HEK293 (cell line): ENCODE data around the gene CSTF1.

ENCODE experiments used
- CTCF ChIA-PET: fragments of 350-600 bp; formaldehyde crosslinking; extraction: SDS; loops from one replicate; lab custom pipeline; 2021; ENCODE audit warnings: antibody characterized with exemption; lab: Yijun Ruan, JAX
- POLR2A ChIA-PET: fragments of 300-600 bp; formaldehyde crosslinking; extraction: SDS; loops from one replicate; lab custom pipeline; 2020; ENCODE audit warnings: antibody characterized with exemption, inconsistent platforms; lab: Yijun Ruan, JAX
- H3K27ac ChIP-seq: fragments of 200-500 bp; sonication (Bioruptor generic); 2 replicates; pipeline ENCODE4 v1.5.1; 2014; ENCODE audit warnings: low read depth, low read length, control low read depth, inconsistent platforms; ENCODE audit errors: extremely low read depth
- H3K36me3 ChIP-seq, 2 experiments: fragments of 200-500 bp in 1 of 2; sonication (Bioruptor generic) in 1 of 2; 1 replicate in 1 of 2; 2 replicates in 1 of 2; pipeline ENCODE4 v1.5.1; 2014 to 2017; ENCODE audit warnings: inconsistent platforms in 2 of 2, low read length in 2 of 2; ENCODE audit not compliant: control insufficient read depth in 2 of 2, insufficient read depth in 1 of 2
- H3K4me1 ChIP-seq: fragments of 200-500 bp; sonication (Bioruptor generic); 2 replicates; pipeline ENCODE4 v1.5.1; 2014; ENCODE audit warnings: mild to moderate bottlenecking, low read length, inconsistent platforms; ENCODE audit not compliant: control insufficient read depth, insufficient read depth
- H3K4me3 ChIP-seq: 2 replicates; pipeline ENCODE4 v1.5.1; 2011; ENCODE audit warnings: low read depth, mild to moderate bottlenecking, control low read depth, low read length, moderate library complexity
- H3K9me3 ChIP-seq: fragments of 200-500 bp; sonication (Bioruptor generic); 2 replicates; pipeline ENCODE4 v1.5.1; 2014; ENCODE audit warnings: low read depth, low read length, inconsistent platforms; ENCODE audit not compliant: control insufficient read depth, insufficient read depth
- GFI1B ChIP-seq: fragments of 450-650 bp; formaldehyde crosslinking; IDR thresholded peaks from 2 replicates; pipeline ENCODE4 v1.5.1; 2016; ENCODE audit warnings: missing biosample characterization, missing genetic modification characterization
- KLF10 ChIP-seq: fragments of 450-650 bp; IDR thresholded peaks from 2 replicates; pipeline ENCODE4 v1.5.1; 2018; ENCODE audit warnings: missing biosample characterization, mild to moderate bottlenecking, missing genetic modification characterization
- PATZ1 ChIP-seq: fragments of 450-650 bp; formaldehyde crosslinking; IDR thresholded peaks from 2 replicates; pipeline ENCODE4 v1.5.1; 2016; ENCODE audit warnings: missing biosample characterization, missing genetic modification characterization
- PBX3 ChIP-seq: sonication (generic); formaldehyde crosslinking; IDR thresholded peaks from 2 replicates; pipeline ENCODE4 v1.8.1; 2022; ENCODE audit warnings: mild to moderate bottlenecking, moderate library complexity, missing genetic modification reagents
- SCRT2 ChIP-seq: fragments of 450-650 bp; formaldehyde crosslinking; IDR thresholded peaks from 2 replicates; pipeline ENCODE4 v1.5.1; 2016; ENCODE audit warnings: missing biosample characterization, missing genetic modification characterization
- SETDB1 ChIP-seq: IDR thresholded peaks from one replicate; pipeline ENCODE4 v1.6.1; 2017; ENCODE audit warnings: mild to moderate bottlenecking, low read length, moderate library complexity, mixed read lengths; ENCODE audit not compliant: insufficient read length
- ZBTB48 ChIP-seq: fragments of 450-650 bp; formaldehyde crosslinking; IDR thresholded peaks from 2 replicates; pipeline ENCODE4 v1.5.1; 2016; ENCODE audit warnings: missing biosample characterization, missing genetic modification characterization
- ZIC2 ChIP-seq: fragments of 450-650 bp; formaldehyde crosslinking; IDR thresholded peaks from 2 replicates; pipeline ENCODE4 v1.5.1; 2016; ENCODE audit warnings: missing biosample characterization, missing genetic modification characterization
- ZNF132 ChIP-seq: fragments of 450-650 bp; formaldehyde crosslinking; IDR thresholded peaks from 2 replicates; pipeline ENCODE4 v1.5.1; 2017; ENCODE audit warnings: missing biosample characterization, missing genetic modification characterization, borderline replicate concordance
- ZNF175 ChIP-seq: fragments of 450-650 bp; formaldehyde crosslinking; IDR thresholded peaks from 2 replicates; pipeline ENCODE4 v1.5.1; 2016; ENCODE audit warnings: missing biosample characterization, missing genetic modification characterization
- ZNF23 ChIP-seq: fragments of 450-650 bp; formaldehyde crosslinking; IDR thresholded peaks from 2 replicates; pipeline ENCODE4 v1.5.1; 2016; ENCODE audit warnings: missing biosample characterization, missing genetic modification characterization, borderline replicate concordance
- ZNF610 ChIP-seq: fragments of 450-650 bp; formaldehyde crosslinking; IDR thresholded peaks from 2 replicates; pipeline ENCODE4 v1.5.1; 2016; ENCODE audit warnings: missing biosample characterization, missing genetic modification characterization, borderline replicate concordance
- ZNF707 ChIP-seq: fragments of 450-650 bp; formaldehyde crosslinking; IDR thresholded peaks from 2 replicates; pipeline ENCODE4 v1.5.1; 2016; ENCODE audit warnings: missing biosample characterization, missing genetic modification characterization
- ZNF777 ChIP-seq: fragments of 450-650 bp; formaldehyde crosslinking; IDR thresholded peaks from 2 replicates; pipeline ENCODE4 v1.5.1; 2017; ENCODE audit warnings: missing biosample characterization, missing genetic modification characterization, borderline replicate concordance
- TF ChIP-seq, protein P1 (sequence below): fragments of 450-650 bp; formaldehyde crosslinking; IDR thresholded peaks from 2 replicates; pipeline ENCODE4 v1.5.1; 2016; ENCODE audit warnings: missing biosample characterization, missing genetic modification characterization
- TF ChIP-seq, protein P2 (sequence below): fragments of 450-650 bp; formaldehyde crosslinking; IDR thresholded peaks from 2 replicates; pipeline ENCODE4 v1.5.1; 2016; ENCODE audit warnings: missing biosample characterization, missing genetic modification characterization, low read depth
- TF ChIP-seq, protein P3 (sequence below): fragments of 450-650 bp; formaldehyde crosslinking; IDR thresholded peaks from 2 replicates; pipeline ENCODE4 v1.5.1; 2016; ENCODE audit warnings: missing biosample characterization, missing genetic modification characterization

CSTF1 gene

GRCh38 chr20:56386219-56386618, 6.2 kb upstream of the CSTF1 start:
- CTCF ChIA-PET = no interaction called here
- H3K4me1 ChIP-seq = peaks cover 4% of the 10 kb centered on the region; the same call in 1 of the 2 replicates

DNA sequence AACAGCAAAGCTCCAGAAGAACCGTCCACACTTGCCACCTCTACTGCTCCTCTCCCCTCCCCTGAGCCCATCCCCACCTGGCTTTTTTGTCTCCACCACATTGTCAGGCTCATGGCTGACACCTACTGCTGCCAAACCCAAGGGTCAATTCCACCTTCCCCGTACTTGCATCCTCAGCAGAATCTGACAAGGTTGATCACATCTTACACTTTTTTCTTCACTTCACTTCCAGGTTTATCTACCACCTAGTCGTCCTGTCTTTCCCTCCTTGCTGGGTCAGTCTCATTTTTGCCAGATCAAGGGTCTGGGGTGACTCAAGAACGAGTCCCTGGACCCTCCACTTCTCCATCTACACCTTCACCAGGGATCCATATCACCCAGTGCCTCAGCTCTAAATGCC, 3.6 kb upstream of the CSTF1 start:
- H3K36me3 ChIP-seq = peaks cover 32 to 74% of the 10 kb centered on the region in 2 experiments
- CTCF ChIA-PET = no interaction called here
- H3K4me1 ChIP-seq = peaks cover 4% of the 10 kb centered on the region; the same call in 1 of the 2 replicates
- H3K4me3 ChIP-seq = no peak overlapping the region
- no peak overlapping the region for H3K27ac ChIP-seq
- POLR2A ChIA-PET = interaction anchor here (1.5 kb wide), 1 partner anchor 30 kb away, joined by 3 read pairs; the partner anchor contains the start of gene FAM210B
- no peaks in the 10 kb centered on the region for H3K9me3 ChIP-seq
- TF ChIP-seq, protein P1, sequence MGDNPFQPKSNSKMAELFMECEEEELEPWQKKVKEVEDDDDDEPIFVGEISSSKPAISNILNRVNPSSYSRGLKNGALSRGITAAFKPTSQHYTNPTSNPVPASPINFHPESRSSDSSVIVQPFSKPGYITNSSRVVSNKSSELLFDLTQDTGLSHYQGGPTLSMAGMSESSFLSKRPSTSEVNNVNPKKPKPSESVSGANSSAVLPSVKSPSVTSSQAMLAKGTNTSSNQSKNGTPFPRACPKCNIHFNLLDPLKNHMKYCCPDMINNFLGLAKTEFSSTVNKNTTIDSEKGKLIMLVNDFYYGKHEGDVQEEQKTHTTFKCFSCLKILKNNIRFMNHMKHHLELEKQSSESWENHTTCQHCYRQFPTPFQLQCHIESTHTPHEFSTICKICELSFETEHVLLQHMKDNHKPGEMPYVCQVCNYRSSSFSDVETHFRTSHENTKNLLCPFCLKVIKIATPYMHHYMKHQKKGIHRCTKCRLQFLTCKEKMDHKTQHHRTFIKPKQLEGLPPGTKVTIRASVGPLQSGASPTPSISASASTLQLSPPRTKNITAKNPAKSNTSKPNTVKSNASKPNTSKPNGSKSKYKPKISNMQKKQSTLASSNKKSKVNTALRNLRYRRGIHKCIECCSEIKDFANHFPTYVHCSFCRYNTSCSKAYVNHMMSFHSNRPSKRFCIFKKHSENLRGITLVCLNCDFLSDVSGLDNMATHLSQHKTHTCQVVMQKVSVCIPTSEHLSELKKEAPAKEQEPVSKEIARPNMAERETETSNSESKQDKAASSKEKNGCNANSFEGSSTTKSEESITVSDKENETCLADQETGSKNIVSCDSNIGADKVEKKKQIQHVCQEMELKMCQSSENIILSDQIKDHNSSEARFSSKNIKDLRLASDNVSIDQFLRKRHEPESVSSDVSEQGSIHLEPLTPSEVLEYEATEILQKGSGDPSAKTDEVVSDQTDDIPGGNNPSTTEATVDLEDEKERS (tag by site-specific recombination) = no peak
- TF ChIP-seq GFI1B (no peak), ZIC2 (no peak), SCRT2 (tag by site-specific recombination) (no peak), ZNF23 (tag by site-specific recombination) (no peak), PATZ1 (tag by site-specific recombination) (no peak), SETDB1 (no peak), ZNF175 (tag by site-specific recombination) (no peak), ZBTB48 (no peak), ZNF777 (tag by site-specific recombination) (no peak), PBX3 (CRISPR knock-in tag) (no peak), ZNF132 (no peak), ZNF610 (tag by site-specific recombination) (no peak), KLF10 (tag by site-specific recombination) (no peak), ZNF707 (tag by site-specific recombination) (no peak)
- TF ChIP-seq, protein P2, sequence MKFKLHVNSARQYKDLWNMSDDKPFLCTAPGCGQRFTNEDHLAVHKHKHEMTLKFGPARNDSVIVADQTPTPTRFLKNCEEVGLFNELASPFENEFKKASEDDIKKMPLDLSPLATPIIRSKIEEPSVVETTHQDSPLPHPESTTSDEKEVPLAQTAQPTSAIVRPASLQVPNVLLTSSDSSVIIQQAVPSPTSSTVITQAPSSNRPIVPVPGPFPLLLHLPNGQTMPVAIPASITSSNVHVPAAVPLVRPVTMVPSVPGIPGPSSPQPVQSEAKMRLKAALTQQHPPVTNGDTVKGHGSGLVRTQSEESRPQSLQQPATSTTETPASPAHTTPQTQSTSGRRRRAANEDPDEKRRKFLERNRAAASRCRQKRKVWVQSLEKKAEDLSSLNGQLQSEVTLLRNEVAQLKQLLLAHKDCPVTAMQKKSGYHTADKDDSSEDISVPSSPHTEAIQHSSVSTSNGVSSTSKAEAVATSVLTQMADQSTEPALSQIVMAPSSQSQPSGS (tag by site-specific recombination) = no peak
- TF ChIP-seq, protein P3, sequence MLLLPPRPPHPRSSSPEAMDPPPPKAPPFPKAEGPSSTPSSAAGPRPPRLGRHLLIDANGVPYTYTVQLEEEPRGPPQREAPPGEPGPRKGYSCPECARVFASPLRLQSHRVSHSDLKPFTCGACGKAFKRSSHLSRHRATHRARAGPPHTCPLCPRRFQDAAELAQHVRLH (tag by site-specific recombination) = no peak

More at GRCh38 chr20:56386219-56386618, 6.2 kb upstream of the CSTF1 start:
- Histone ChIP-seq H3K36me3 (peaks cover 32 to 96% of the 10 kb centered on the region in 2 experiments), H3K4me3 (no peak overlapping the region), H3K9me3 (no peaks in the 10 kb centered on the region), H3K27ac (no peak overlapping the region)
- TF ChIP-seq PATZ1 (tag by site-specific recombination) = no peak
- POLR2A ChIA-PET = no interaction called here
